Measurements from ENCODE around the gene KCP.

GRCh38 chr7:128872394-128872824, 38.1 kb downstream of the KCP start:
- TF ChIP-seq CTCF (IDR thresholded peaks at IDR 0.05), result no peak
- no peak for TF ChIP-seq POLR2A (IDR thresholded peaks at IDR 0.05)

Data from ovary (tissue), 3 donors.